GM04503 (cell line): Measurements from ENCODE around the gene STRIP2.
"Not testable (repeated sequence)": the region's sequence is repeated elsewhere in the genome, so short reads cannot be mapped to it uniquely, and the experiment has no call there.

ENCODE experiments used
- DNase-seq: peaks from one replicate; pipeline ENCODE4 v3.0.0-alpha.2; 2012; ENCODE audit warnings: low read depth

The STRIP2 gene

GRCh38 chr7:129423700-129424410, 10.4 kb upstream of the STRIP2 start:
- no peak for DNase-seq

DNA sequence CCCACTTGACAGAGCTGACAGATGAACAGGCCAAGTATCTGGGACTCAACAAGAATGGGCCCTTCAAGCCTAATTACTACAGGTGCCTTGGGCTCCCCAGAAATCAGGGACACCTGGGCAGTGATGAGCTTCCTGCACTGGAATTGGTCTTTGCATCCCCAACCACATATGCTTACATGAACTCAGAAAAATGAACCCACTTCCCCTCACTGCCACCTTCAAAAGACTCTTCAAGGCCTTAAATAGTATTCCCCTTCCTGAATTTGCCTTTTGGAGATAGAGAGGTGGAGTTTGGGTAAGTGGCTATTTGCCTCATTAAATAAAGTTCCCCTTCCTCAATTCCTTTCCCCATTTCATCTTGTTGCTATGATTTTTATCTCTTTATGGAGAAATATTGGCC, 7.8 kb upstream of the STRIP2 start:
- DNase-seq, result no peak

DNA sequence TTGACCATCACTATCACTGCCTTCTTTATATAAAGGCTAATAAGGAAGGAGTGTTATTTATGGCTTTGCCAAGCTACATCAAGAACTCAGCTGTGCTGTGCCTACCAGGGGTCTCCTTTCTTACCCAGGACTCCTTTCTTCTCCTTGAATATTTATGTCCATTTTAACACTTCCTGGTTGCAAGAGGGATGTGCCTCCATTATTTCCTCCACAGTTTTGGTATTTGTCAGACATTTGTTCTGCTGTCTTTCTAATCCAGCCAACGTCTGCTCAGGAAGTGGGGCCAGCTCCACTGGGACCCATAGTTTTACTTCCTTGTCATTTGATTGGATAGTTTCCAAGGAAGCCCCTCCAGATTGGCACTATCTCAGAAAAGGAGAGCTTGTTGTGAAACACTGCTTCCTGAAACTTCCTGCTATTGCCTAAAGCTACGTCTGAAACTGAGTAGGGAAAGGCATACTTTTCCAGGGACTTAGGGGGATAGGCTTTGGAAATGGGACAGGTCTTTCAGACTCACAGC, 6.6 kb upstream of the STRIP2 start:
- no peak for DNase-seq

DNA sequence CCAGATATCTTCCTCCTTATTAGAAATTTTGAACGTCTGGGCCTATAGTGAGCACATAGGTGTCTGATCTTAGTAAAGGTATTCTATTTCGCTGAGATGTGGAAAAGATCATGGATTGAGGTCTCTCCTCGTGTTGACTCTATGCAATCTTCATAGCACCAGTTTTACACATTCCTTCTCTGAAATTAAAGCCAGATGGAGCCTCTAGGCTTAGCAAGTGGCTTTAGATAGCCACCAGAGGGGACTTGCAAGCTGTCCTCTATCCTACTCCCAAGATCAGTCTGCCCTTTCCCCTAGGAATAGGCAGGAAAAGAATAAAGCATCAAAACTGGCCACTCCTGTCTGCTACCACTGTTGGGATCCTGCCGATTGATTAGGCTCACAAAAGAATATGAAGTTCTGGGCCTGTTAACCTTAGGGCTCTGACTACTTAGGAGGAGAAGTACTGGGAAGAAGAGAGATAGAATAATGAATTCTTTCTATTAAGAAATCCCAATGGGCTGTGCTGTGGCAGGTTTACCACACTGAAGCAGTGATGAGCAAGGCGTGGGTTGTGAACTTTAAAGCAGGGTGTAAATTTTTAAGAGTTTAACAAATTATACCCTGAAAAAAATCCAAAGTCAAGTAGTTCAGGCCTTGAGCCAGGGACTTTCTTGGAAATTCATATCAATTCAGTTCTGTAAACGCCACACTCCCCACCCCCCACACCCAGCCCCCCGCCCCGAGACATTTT, 2.2 kb upstream of the STRIP2 start:
- peak; percentile 15 for DNase-seq

DNA sequence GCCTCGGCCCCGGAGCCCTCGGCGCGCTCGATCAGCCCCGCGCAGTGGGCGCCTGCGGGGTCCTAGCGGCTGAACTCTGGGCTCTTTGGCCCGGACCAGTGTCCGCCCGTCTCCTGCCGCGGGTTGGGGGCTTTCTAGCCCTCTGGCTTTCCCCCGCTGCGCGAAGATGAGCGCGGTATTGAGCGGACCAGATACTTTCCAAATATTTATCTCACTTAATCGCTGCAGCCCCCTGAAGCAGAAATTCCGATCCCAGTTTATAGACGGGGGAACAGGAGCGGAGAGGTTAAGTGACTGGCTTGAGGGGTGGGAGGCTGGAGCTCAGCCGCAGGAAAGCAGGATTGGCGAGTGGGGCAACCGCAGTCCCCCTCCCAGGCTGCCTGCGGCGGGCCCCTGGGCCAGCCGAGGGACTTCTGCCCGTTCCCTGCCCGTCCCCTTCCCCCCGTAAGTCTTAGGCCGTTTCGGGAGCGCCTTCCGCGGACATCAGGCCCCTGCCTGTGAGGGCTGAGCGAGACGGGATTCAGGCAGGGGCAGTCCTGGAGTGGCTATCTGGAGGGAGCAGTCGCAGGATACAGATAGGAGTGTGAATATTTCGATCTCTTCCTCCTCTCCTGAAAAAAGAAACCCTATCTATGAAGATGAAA, 565 bp downstream of the STRIP2 start:
- DNase-seq, result no peak

GRCh38 chr7:129435414-129435829, 1.2 kb downstream of the STRIP2 start:
- no peak for DNase-seq

DNA sequence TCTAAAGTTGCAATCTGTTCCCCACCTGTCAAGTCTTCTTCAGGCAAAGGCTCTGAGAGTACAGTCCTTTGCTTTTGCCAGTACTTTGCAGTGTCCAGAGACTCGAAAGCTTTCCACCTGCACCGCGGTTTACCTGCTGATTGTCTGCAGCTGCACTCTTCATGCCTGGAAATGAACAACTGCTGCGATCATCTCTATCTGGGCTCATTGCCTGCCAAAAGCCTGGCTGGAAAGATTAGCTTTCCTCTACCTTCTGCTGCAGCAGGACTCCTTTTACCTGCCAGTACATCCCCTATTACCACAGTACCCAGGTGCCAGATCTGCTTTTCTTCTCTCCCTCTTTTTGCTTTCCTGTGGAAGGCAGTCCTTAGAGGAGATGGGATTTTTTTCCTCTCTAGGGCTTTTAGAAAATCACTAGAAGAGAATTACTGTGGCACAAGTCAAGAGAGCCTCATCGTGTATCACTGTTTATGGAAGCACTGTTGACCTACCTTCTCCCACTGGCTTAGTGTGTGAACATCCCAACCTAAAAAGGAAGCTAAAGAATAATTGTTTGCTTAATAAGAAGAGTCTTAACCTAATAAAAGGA, 2.2 kb downstream of the STRIP2 start:
- no peak for DNase-seq

DNA sequence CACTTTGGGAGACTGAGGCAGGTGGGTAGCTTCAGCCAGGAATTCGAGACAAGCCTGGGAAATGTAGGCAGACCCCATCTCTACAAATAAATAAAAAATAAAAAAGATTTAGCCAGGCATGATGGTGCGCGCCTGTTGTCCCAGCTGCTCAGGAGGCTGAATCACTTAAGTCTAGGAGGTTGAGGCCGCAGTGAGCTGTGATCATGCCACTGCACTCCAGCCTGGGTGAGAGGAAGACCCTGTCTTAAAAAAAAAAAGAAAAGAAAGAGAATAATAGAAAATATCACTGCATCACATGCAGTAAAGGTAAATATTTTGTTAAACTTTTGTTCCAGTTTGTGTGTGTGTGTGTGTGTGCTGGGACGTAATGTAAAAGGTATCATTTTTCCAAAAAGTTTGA, 3.0 kb downstream of the STRIP2 start:
- DNase-seq, result no peak

GRCh38 chr7:129438281-129438838, 4.1 kb downstream of the STRIP2 start:
- DNase-seq, result no peak

- DNase-seq, result no peak
These were observed 4.8 kb downstream of the STRIP2 start for GRCh38 chr7:129438839-129439651.

- DNase-seq, result no peak
These were observed 5.9 kb downstream of the STRIP2 start for GRCh38 chr7:129439963-129440625.

DNA sequence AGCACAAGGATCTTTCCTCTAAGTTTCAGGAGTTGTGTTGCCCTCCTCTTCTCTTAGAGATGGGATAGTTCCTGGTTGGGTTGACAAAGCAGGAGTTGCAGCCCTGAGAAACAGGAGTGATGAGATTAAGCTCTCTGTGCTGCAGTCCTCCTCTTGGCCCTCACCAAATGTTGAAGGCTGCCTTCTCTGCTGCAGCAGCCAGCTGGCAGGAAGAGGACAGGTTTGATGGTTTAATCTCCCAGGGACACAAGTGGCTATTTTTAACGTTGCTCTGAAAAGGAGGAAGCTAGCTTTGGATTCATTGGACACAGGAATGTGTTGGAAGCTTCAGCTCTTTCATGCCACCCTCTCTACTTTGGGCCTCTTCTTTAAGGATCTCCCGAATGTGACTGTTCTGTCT, 9.4 kb downstream of the STRIP2 start:
- DNase-seq, result no peak

DNA sequence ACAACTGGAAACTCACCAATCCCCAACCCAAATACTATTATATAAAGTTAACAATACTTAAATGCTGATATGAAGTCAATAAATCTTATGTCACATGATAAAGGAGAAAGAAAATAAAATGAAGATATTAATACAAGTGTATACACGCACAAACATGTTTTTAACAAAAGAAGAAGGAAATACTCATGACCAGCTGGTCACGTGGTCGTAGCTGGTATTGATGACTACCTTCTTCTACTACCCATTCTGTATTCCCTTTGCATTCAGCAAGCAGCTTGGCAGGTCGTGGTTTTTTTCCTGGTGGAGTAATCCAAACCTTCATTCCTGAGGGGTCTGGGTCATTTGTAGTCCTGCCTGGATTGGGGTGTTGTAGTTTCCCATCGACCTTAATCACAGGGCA, 10.5 kb downstream of the STRIP2 start:
- not testable (repeated sequence) for DNase-seq

DNA sequence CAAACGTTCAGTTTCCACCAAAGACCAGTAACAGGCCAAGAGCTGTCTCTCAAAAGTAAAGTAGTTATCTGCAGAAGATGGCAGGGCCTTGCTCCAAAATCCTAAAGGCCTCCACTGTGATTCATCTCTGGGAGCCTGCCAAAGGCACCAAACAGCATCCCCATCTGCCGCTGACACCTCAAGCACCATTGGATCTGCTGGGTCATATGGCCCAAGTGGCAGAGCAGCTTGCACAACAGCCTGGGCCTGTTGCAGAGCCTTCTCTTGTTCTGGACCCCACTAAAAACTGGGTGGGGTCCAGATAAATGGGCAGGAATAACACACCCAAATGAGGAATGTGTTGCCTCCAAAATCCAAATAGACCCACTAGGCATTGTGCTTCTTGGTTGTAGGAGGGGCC, 12.7 kb downstream of the STRIP2 start:
- not testable (repeated sequence) for DNase-seq

DNA sequence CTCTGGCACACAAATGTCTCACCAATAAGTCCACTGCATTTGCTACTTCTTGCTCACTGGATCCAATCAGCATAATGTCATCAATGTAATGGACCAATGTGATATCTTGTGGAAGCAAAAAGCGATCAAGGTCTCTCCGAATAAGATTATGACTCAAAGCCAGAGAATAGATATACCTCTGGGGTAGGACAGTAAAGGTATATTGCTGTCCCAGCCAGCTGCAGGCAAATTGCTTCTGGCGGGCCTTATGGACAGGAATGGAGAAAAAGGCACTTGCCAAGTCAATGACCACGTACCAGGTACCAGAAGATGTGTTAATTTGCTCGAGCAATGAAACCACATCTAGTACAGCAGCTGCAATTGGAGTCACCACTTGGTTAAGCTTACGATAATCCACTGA, 13.2 kb downstream of the STRIP2 start:
- not testable (repeated sequence) for DNase-seq

DNA sequence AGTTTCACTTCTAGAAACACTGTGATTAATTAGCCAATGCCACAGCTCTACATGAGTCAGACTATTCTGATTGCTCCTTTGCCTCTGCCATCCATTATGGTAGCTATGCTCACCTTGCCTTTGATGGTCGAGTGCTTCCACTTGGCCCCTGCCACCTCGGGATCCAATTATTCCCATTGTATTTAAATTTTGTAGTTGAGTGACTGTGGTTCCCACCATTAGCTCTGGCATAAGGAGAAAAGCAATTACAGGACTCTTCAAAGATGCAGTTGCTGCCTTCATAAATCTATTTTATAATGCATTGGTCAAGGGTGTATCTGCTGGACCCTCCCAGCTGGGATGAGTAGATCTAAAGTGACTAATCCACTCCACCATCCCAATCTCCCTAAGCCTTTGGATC, 14.4 kb downstream of the STRIP2 start:
- not testable (repeated sequence) for DNase-seq

- no peak for DNase-seq
These were observed 16.1 kb downstream of the STRIP2 start for GRCh38 chr7:129450295-129450694.

DNA sequence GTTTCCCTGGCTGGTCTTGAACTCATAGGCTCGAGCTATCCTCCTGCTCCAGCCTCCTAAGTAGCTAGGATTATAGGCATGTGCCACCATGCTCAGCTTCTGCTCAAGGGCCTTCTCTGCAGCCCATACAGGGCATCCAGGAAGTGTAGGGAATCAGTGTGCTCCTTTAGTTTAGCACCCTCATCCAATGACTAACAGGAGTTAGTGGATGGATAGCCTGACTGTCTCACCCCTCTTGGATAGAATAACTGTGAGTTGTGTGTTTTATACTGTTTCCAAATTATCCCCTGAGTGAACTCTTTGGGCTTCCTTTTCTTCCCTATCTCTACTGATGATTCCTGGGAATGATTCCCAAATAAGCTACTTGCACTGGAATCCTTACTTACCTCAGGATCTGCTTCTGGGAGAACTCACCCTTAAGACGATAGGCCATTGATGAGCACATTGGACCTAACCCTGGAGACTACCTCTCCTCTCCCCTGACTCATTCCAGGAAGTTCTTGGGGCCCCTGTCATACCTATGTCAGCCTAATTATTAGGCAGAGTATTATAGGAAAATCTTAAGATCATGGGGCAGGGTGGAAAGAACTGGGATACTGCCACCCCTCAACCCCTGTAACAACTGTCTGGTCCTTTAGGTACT, 18.5 kb downstream of the STRIP2 start:
- DNase-seq, result no peak

DNA sequence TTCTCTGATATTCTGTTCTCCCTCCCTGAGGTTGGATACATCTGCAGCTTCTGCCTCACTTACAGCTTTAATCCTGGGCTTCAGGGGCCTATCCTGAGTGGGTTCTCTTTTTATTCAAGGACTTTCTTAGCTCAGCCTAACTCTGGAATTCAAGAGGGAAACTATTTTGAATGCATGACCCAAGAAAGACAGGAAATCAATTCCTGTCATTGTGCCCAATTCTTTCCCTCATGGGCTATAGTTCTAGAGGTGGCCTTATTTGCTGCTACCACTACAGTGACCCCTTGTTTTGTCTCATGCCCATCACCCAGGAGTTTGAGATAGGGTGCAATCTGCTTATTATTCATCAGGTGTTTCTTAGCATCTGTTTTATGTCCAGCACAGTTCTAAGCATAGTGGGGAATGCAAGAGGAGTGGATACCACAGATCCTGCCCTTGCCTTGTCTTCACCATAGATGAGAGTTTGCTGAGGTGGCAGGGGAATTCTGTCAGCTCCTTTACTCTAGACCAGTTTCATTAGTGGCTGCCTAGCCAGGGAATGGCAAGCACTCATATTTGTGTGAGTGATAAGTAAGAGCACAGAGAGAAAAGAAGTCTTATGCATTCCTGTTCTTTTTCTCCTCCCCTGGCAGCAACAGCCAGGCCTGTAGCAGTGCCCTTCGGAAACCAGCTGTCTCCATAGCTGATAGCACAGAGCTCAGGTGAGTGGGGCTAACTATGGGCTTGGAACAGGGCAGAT, 19.4 kb downstream of the STRIP2 start:
- no peak for DNase-seq

GRCh38 chr7:129454249-129454551, 20.0 kb downstream of the STRIP2 start:
- no peak for DNase-seq
